K562 (cell line): ENCODE data around the gene SIGLEC14.

Experiments
- CEBPZ ChIP-seq: fragments of 150-350 bp; IDR thresholded peaks from 2 replicates; pipeline ENCODE4 v1.6.1; 2014; ENCODE audit warnings: low read depth, mild to moderate bottlenecking, low read length, borderline replicate concordance
- HMG20B ChIP-seq: fragments of 250-450 bp; sonication (Bioruptor Pico); IDR thresholded peaks from 2 replicates; pipeline ENCODE4 v1.5.0; 2021; ENCODE audit warnings: mild to moderate bottlenecking
- POLR2A ChIP-seq: fragments of 450-650 bp; conservative IDR thresholded peaks from 2 replicates; pipeline ENCODE4 v1.6.1; 2016
- POLR2AphosphoS5 ChIP-seq: IDR thresholded peaks from 2 replicates; pipeline ENCODE4 v1.6.1; 2011; ENCODE audit warnings: mild to moderate bottlenecking, low read depth, low read length, moderate library complexity; ENCODE audit not compliant: control insufficient read depth, insufficient read depth
- SIN3A ChIP-seq, 2 experiments: fragments of 150-350 bp in 1 of 2; IDR thresholded peaks; 2 replicates each; pipeline ENCODE4 v1.6.1; 2011 to 2016; ENCODE audit warnings: borderline replicate concordance in 2 of 2, low read depth in 2 of 2, low read length in 2 of 2, mild to moderate bottlenecking in 2 of 2, moderate library complexity in 2 of 2; ENCODE audit not compliant: control insufficient read depth in 1 of 2
- SPI1 ChIP-seq: IDR thresholded peaks from 2 replicates; pipeline ENCODE4 v1.6.1; 2011; ENCODE audit warnings: low read depth, low read length, control low read depth, borderline replicate concordance
- ZNF121 ChIP-seq: sonication (generic); formaldehyde crosslinking; conservative IDR thresholded peaks from 2 replicates; pipeline ENCODE4 v1.8.0; 2022; ENCODE audit warnings: missing genetic modification reagents
- ZNF174 ChIP-seq: fragments of 250-450 bp; sonication (Bioruptor Pico); IDR thresholded peaks from 2 replicates; pipeline ENCODE4 v1.4.0; 2020; ENCODE audit warnings: mild to moderate bottlenecking
- TF ChIP-seq, protein P1 (sequence below), 3 experiments: IDR thresholded peaks in 2 of 3; conservative IDR thresholded peaks in 1 of 3; 2 replicates each; pipeline ENCODE4 v1.5.1; 2011 to 2012; ENCODE audit warnings: low read length in 3 of 3, mild to moderate bottlenecking in 3 of 3, control low read depth in 2 of 3, improper control_type of control experiment in 1 of 3, inconsistent platforms in 1 of 3, low read depth in 1 of 3, mixed read lengths in 1 of 3, moderate library complexity in 1 of 3; ENCODE audit not compliant: insufficient read depth in 2 of 3

GRCh38 chr19:51691074-51691583, 44.5 kb upstream of the SIGLEC14 start:
- TF ChIP-seq SPI1 (peak; percentile 63; the same call in 1 of the 2 replicates), HMG20B (CRISPR knock-in tag) (no peak), POLR2A (peak; percentile 59), SIN3A (IDR thresholded peaks at IDR 0.05; ENCODE audit: borderline replicate concordance in 2 of 2, control insufficient read depth in 1 of 2, low read depth in 2 of 2, low read length in 2 of 2) (no peak), CEBPZ (no peak), ZNF121 (no peak), ZNF174 (no peak), POLR2AphosphoS5 (no peak)
- TF ChIP-seq, protein P1, sequence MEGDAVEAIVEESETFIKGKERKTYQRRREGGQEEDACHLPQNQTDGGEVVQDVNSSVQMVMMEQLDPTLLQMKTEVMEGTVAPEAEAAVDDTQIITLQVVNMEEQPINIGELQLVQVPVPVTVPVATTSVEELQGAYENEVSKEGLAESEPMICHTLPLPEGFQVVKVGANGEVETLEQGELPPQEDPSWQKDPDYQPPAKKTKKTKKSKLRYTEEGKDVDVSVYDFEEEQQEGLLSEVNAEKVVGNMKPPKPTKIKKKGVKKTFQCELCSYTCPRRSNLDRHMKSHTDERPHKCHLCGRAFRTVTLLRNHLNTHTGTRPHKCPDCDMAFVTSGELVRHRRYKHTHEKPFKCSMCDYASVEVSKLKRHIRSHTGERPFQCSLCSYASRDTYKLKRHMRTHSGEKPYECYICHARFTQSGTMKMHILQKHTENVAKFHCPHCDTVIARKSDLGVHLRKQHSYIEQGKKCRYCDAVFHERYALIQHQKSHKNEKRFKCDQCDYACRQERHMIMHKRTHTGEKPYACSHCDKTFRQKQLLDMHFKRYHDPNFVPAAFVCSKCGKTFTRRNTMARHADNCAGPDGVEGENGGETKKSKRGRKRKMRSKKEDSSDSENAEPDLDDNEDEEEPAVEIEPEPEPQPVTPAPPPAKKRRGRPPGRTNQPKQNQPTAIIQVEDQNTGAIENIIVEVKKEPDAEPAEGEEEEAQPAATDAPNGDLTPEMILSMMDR (IDR thresholded peaks at IDR 0.05 in 2 of 3, conservative IDR thresholded peaks at IDR 0.05 in 1 of 3; ENCODE audit: insufficient read depth in 2 of 3, low read depth in 1 of 3, low read length in 3 of 3) = no peak
